ENCODE data around the gene FEM1B.

Gene FEM1B

GRCh38 chr15:68318008-68318835 is 40.7 kb downstream of the FEM1B start:
- H3K27ac Mint-ChIP-seq = peak overlapping the region in 1 of 2 donors; percentile 30
- no peaks in the 10 kb centered on the region for H3K27me3 Mint-ChIP-seq
- ATAC-seq (no peak), DNase-seq (no peak)
- no peak overlapping the region for H3K4me3 Mint-ChIP-seq
- no peaks in the 10 kb centered on the region for H3K9me3 Mint-ChIP-seq
- H3K4me1 Mint-ChIP-seq = no peaks in the 10 kb centered on the region

GRCh38 chr15:68318931-68319909 is 41.7 kb downstream of the FEM1B start:
- Mint-ChIP-seq H3K4me1 (no peaks in the 10 kb centered on the region), H3K4me3 (no peak overlapping the region), H3K27me3 (no peaks in the 10 kb centered on the region), H3K27ac (no peak overlapping the region), H3K9me3 (no peaks in the 10 kb centered on the region)
- DNase-seq (no peak), ATAC-seq (no peak)

- no peaks in the 10 kb centered on the region for H3K4me1 Mint-ChIP-seq
- no peak for ATAC-seq
- no peak overlapping the region for H3K27ac Mint-ChIP-seq
- no peak overlapping the region for H3K4me3 Mint-ChIP-seq
- no peaks in the 10 kb centered on the region for H3K9me3 Mint-ChIP-seq
- DNase-seq = no peak
- no peaks in the 10 kb centered on the region for H3K27me3 Mint-ChIP-seq
Measured at GRCh38 chr15:68319997-68320396, 42.5 kb downstream of the FEM1B start.

- DNase-seq = no peak
- ATAC-seq = no peak
- Mint-ChIP-seq H3K4me1 (peaks cover 2% of the 10 kb centered on the region), H3K27ac (no peak overlapping the region), H3K4me3 (no peak overlapping the region), H3K9me3 (no peaks in the 10 kb centered on the region), H3K27me3 (no peaks in the 10 kb centered on the region)
Measured at GRCh38 chr15:68321229-68321628, 43.7 kb downstream of the FEM1B start.

GRCh38 chr15:68322796-68323195 is 45.3 kb downstream of the FEM1B start:
- DNase-seq = no peak
- peak overlapping the region in 1 of 2 donors; percentile 69 for H3K27ac Mint-ChIP-seq

GRCh38 chr15:68325726-68326125 is 48.2 kb downstream of the FEM1B start:
- no peak for DNase-seq
- Mint-ChIP-seq H3K4me3 (no peak overlapping the region), H3K9me3 (no peaks in the 10 kb centered on the region), H3K27ac (no peak overlapping the region), H3K4me1 (peaks cover 30% of the 10 kb centered on the region), H3K27me3 (no peaks in the 10 kb centered on the region)
- ATAC-seq = no peak

More at GRCh38 chr15:68322796-68323195, 45.3 kb downstream of the FEM1B start:
- Mint-ChIP-seq H3K4me1 (peaks cover 17% of the 10 kb centered on the region), H3K9me3 (no peaks in the 10 kb centered on the region), H3K27me3 (no peaks in the 10 kb centered on the region), H3K4me3 (no peak overlapping the region)
- no peak for ATAC-seq

- H3K9me3 Mint-ChIP-seq = no peaks in the 10 kb centered on the region
- peak overlapping the region; percentile 21 to 55 for H3K27ac Mint-ChIP-seq
- no peaks in the 10 kb centered on the region for H3K27me3 Mint-ChIP-seq
- H3K4me1 Mint-ChIP-seq = peaks cover 30% of the 10 kb centered on the region
- H3K4me3 Mint-ChIP-seq = no peak overlapping the region
- DNase-seq (no peak), ATAC-seq (no peak)
Measured at GRCh38 chr15:68326711-68327354, 49.3 kb downstream of the FEM1B start.

GRCh38 chr15:68328443-68328842 is 50.9 kb downstream of the FEM1B start:
- no peaks in the 10 kb centered on the region for H3K9me3 Mint-ChIP-seq
- DNase-seq (no peak), ATAC-seq (no peak)
- H3K27ac Mint-ChIP-seq = no peak overlapping the region
- H3K4me3 Mint-ChIP-seq = no peak overlapping the region
- H3K27me3 Mint-ChIP-seq = no peaks in the 10 kb centered on the region
- H3K4me1 Mint-ChIP-seq = peaks cover 30% of the 10 kb centered on the region

- Mint-ChIP-seq H3K27ac (no peak overlapping the region), H3K4me3 (no peak overlapping the region), H3K27me3 (peaks cover 5% of the 10 kb centered on the region), H3K4me1 (peaks cover 35% of the 10 kb centered on the region), H3K9me3 (no peaks in the 10 kb centered on the region)
- no peak for DNase-seq
- no peak for ATAC-seq
Measured at GRCh38 chr15:68328964-68329363, 51.4 kb downstream of the FEM1B start.

GRCh38 chr15:68330416-68330815 is 52.9 kb downstream of the FEM1B start:
- DNase-seq = no peak
- no peak for ATAC-seq
- H3K4me3 Mint-ChIP-seq = no peak overlapping the region
- peaks cover 38% of the 10 kb centered on the region for H3K4me1 Mint-ChIP-seq
- no peak overlapping the region for H3K27ac Mint-ChIP-seq
- H3K27me3 Mint-ChIP-seq = peaks cover 12% of the 10 kb centered on the region
- no peaks in the 10 kb centered on the region for H3K9me3 Mint-ChIP-seq

- H3K4me3 Mint-ChIP-seq = no peak overlapping the region
- DNase-seq = no peak
Measured at GRCh38 chr15:68330901-68331300, 53.4 kb downstream of the FEM1B start.

GRCh38 chr15:68332266-68332665 is 54.7 kb downstream of the FEM1B start:
- Mint-ChIP-seq H3K4me3 (no peak overlapping the region), H3K9me3 (no peaks in the 10 kb centered on the region), H3K27me3 (peaks cover 12% of the 10 kb centered on the region), H3K4me1 (peaks cover 25% of the 10 kb centered on the region), H3K27ac (no peak overlapping the region)
- DNase-seq = no peak
- no peak for ATAC-seq

More at GRCh38 chr15:68330901-68331300, 53.4 kb downstream of the FEM1B start:
- H3K4me1 Mint-ChIP-seq = peaks cover 38% of the 10 kb centered on the region
- peaks cover 12% of the 10 kb centered on the region for H3K27me3 Mint-ChIP-seq
- H3K9me3 Mint-ChIP-seq = no peaks in the 10 kb centered on the region
- no peak for ATAC-seq
- H3K27ac Mint-ChIP-seq = no peak overlapping the region

GRCh38 chr15:68333775-68334470 is 56.4 kb downstream of the FEM1B start:
- no peak for ATAC-seq
- DNase-seq = no peak
- Mint-ChIP-seq H3K4me3 (no peak overlapping the region), H3K27me3 (peaks cover 12% of the 10 kb centered on the region), H3K27ac (no peak overlapping the region), H3K4me1 (peaks cover 9% of the 10 kb centered on the region), H3K9me3 (no peaks in the 10 kb centered on the region)

- DNase-seq = no peak
- peaks cover 12% of the 10 kb centered on the region for H3K27me3 Mint-ChIP-seq
- H3K4me3 Mint-ChIP-seq = no peak overlapping the region
- H3K27ac Mint-ChIP-seq = no peak overlapping the region
- peaks cover 8% of the 10 kb centered on the region for H3K4me1 Mint-ChIP-seq
- no peaks in the 10 kb centered on the region for H3K9me3 Mint-ChIP-seq
- ATAC-seq = no peak
Measured at GRCh38 chr15:68334661-68335124, 57.1 kb downstream of the FEM1B start.

GRCh38 chr15:68335251-68335650 is 57.7 kb downstream of the FEM1B start:
- peaks cover 12% of the 10 kb centered on the region for H3K27me3 Mint-ChIP-seq
- no peaks in the 10 kb centered on the region for H3K9me3 Mint-ChIP-seq
- no peak overlapping the region for H3K4me3 Mint-ChIP-seq
- no peak for DNase-seq
- no peak for ATAC-seq
- H3K4me1 Mint-ChIP-seq = peaks cover 8% of the 10 kb centered on the region
- H3K27ac Mint-ChIP-seq = no peak overlapping the region

All from stimulated activated naive CD8-positive, alpha-beta T cell treated with anti-CD3 and anti-CD28 coated beads, Interleukin-15, amount 100 ng/mL, for 72 hours (primary cell).